DND-41 (cell line): ENCODE results near the gene MED8.
"Not testable (repeated sequence)": the region's sequence is repeated elsewhere in the genome, so short reads cannot be mapped to it uniquely, and the experiment has no call there.

ENCODE experiments used
- ATAC-seq: fragments of 200-7000 bp; cut with Tn5 transposase; 3 replicates; pipeline ENCODE4 v1.9.1; 2021; ENCODE audit warnings: low read depth; ENCODE audit not compliant: insufficient read depth
- DNase-seq: peaks from one replicate; pipeline ENCODE4 v3.0.0-alpha.2; 2020
- H2AFZ ChIP-seq: 2 replicates; pipeline ENCODE4 v1.6.0; 2012; ENCODE audit warnings: low read depth, low read length
- H3K27ac ChIP-seq: 2 replicates; pipeline ENCODE4 v1.5.1; 2012; ENCODE audit warnings: low read length, inconsistent platforms
- H3K27me3 ChIP-seq: fragments of 200-600 bp; sonication (generic); 2 replicates; pipeline ENCODE4 v1.6.0; 2012; ENCODE audit warnings: low read length, mild to moderate bottlenecking, inconsistent platforms; ENCODE audit not compliant: insufficient read depth, poor library complexity
- H3K36me3 ChIP-seq: 2 replicates; pipeline ENCODE4 v1.5.1; 2012; ENCODE audit warnings: low read length, inconsistent platforms; ENCODE audit not compliant: insufficient read depth
- H3K4me1 ChIP-seq: 2 replicates; pipeline ENCODE4 v1.5.1; 2012; ENCODE audit warnings: mild to moderate bottlenecking, low read length; ENCODE audit not compliant: insufficient read depth
- H3K4me2 ChIP-seq: 2 replicates; pipeline ENCODE4 v1.6.0; 2012; ENCODE audit warnings: mild to moderate bottlenecking, moderate library complexity, low read length, inconsistent platforms; ENCODE audit not compliant: insufficient read depth
- H3K4me3 ChIP-seq, 2 experiments: fragments of 200-600 bp in 1 of 2; shearing (Covaris generic) in 1 of 2; 2 replicates each; pipeline ENCODE4 v1.5.1; 2012 to 2016; ENCODE audit warnings: inconsistent platforms in 2 of 2, low read length in 2 of 2, mild to moderate bottlenecking in 2 of 2, low read depth in 1 of 2, moderate library complexity in 1 of 2
- H3K79me2 ChIP-seq: 2 replicates; pipeline ENCODE4 v1.6.0; 2012; ENCODE audit warnings: low read length, inconsistent platforms; ENCODE audit not compliant: insufficient read depth
- H3K9ac ChIP-seq: 2 replicates; pipeline ENCODE4 v1.6.0; 2012; ENCODE audit warnings: low read depth, mild to moderate bottlenecking, inconsistent platforms, low read length, moderate library complexity
- H3K9me3 ChIP-seq: 2 replicates; pipeline ENCODE4 v1.5.1; 2012; ENCODE audit warnings: low read length, moderate library complexity, mild to moderate bottlenecking, inconsistent platforms; ENCODE audit not compliant: insufficient read depth, severe bottlenecking
- H4K20me1 ChIP-seq: 2 replicates; pipeline ENCODE4 v1.6.0; 2012; ENCODE audit warnings: low read length; ENCODE audit not compliant: insufficient read depth
- EZH2 ChIP-seq: IDR thresholded peaks from 3 replicates; pipeline ENCODE4 v1.6.1; 2012; ENCODE audit warnings: borderline replicate concordance, low read depth, mild to moderate bottlenecking, moderate library complexity, low read length, inconsistent platforms; ENCODE audit not compliant: severe bottlenecking
- TF ChIP-seq, protein P1 (sequence below): IDR thresholded peaks from 2 replicates; pipeline ENCODE4 v1.5.1; 2012; ENCODE audit warnings: borderline replicate concordance, low read length, moderate library complexity, mild to moderate bottlenecking; ENCODE audit not compliant: poor library complexity, severe bottlenecking; ENCODE audit errors: extremely low read depth

Gene MED8

DNA sequence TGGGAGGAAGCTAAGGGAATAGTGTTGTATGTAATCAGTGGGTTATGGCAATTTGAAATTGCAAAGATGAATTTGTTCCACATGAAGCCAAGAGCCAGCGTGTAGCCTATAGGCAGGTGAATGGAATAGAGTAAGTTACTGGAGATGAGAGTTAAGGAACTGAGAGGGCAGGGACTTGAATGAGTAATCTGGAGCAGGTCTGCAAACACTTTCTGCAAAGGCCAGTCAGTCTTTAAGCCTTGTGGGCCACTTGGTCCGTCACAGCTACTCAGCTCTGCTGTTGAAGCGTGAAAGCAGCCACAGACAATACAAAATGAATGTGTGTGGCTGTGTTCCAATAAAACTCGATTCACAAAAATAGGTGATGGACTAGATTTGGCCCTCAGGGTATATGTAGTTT, 29.3 kb upstream of the MED8 start:
- Histone ChIP-seq H3K36me3 (peaks cover 91% of the 10 kb centered on the region), H3K9me3 (no peaks in the 10 kb centered on the region), H3K4me2 (no peak overlapping the region), H3K27me3 (no peaks in the 10 kb centered on the region), H3K9ac (no peak overlapping the region), H3K27ac (no peak overlapping the region), H4K20me1 (peaks cover 11% of the 10 kb centered on the region; the same call in 1 of the 2 replicates), H3K79me2 (no peaks in the 10 kb centered on the region), H2AFZ (no peak overlapping the region), H3K4me1 (no peaks in the 10 kb centered on the region), H3K4me3 (no peak overlapping the region)
- TF ChIP-seq, protein P1, sequence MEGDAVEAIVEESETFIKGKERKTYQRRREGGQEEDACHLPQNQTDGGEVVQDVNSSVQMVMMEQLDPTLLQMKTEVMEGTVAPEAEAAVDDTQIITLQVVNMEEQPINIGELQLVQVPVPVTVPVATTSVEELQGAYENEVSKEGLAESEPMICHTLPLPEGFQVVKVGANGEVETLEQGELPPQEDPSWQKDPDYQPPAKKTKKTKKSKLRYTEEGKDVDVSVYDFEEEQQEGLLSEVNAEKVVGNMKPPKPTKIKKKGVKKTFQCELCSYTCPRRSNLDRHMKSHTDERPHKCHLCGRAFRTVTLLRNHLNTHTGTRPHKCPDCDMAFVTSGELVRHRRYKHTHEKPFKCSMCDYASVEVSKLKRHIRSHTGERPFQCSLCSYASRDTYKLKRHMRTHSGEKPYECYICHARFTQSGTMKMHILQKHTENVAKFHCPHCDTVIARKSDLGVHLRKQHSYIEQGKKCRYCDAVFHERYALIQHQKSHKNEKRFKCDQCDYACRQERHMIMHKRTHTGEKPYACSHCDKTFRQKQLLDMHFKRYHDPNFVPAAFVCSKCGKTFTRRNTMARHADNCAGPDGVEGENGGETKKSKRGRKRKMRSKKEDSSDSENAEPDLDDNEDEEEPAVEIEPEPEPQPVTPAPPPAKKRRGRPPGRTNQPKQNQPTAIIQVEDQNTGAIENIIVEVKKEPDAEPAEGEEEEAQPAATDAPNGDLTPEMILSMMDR, result no peak
- no peak for TF ChIP-seq EZH2
- DNase-seq (no peak), ATAC-seq (no peak)

DNA sequence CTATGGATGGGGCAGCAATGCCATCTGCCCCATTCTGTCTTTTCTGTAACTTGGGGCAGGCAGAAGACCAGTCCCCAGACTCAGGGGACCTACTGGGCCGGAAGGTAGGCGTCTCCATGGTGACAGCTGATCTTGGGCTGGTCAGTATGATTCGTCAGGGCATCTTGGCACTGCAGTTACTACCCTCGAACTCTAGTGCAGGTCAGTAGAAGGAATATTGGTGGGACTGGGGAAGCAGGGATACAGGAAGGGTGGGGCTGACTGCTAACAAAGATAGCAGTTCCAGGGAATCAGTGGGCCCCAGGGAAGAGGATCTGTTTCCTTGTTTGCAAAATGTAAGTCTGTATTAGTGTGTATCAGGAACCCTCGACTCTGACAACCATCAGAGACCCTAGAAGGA, 26.3 kb upstream of the MED8 start:
- Histone ChIP-seq H4K20me1 (no peaks in the 10 kb centered on the region), H2AFZ (no peak overlapping the region), H3K4me1 (no peaks in the 10 kb centered on the region), H3K36me3 (peaks cover 69% of the 10 kb centered on the region), H3K9me3 (no peaks in the 10 kb centered on the region), H3K9ac (no peak overlapping the region), H3K27me3 (no peaks in the 10 kb centered on the region), H3K4me3 (no peak overlapping the region), H3K79me2 (no peaks in the 10 kb centered on the region), H3K4me2 (no peak overlapping the region), H3K27ac (no peak overlapping the region)
- no peak for TF ChIP-seq EZH2
- TF ChIP-seq, protein P1, result no peak
- no peak for DNase-seq
- ATAC-seq, result no peak

DNA sequence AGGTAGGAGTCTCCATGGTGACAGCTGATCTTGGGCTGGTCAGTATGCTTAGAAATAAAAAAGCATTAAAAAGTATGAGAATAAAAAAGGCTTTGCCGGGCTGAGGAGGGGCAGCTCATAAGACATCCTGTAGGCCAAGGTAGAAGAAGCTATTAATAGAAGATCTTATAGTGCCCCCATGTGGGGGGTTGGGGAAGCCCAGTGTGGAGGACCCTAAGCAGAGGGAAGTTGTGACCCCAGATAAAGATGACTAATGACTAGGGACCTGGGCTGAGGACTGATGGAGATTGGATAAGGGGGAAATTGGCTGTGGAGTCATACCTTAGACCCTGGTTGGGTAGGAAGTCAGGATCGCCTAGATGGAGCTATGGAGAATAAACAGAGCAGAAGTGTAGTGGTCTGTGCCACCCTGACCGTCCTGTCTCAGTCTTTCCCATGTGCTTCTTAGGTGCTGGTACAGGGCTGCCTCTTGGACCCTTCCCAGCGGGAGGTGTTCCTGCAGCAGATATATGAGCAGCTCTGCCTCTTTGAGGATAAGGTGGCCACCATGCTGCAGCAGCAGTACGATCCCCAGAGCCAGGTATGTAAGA, 25.1 kb upstream of the MED8 start:
- Histone ChIP-seq H2AFZ (no peak overlapping the region), H3K9me3 (no peaks in the 10 kb centered on the region), H3K4me2 (no peak overlapping the region), H3K4me3 (no peak overlapping the region), H3K79me2 (no peaks in the 10 kb centered on the region), H3K4me1 (no peaks in the 10 kb centered on the region), H4K20me1 (no peaks in the 10 kb centered on the region), H3K36me3 (peaks cover 62% of the 10 kb centered on the region), H3K9ac (no peak overlapping the region), H3K27me3 (no peaks in the 10 kb centered on the region), H3K27ac (no peak overlapping the region)
- TF ChIP-seq, protein P1, result peak; percentile 83
- TF ChIP-seq EZH2, result no peak
- ATAC-seq (peak; percentile 97), DNase-seq (peak; percentile 70)

DNA sequence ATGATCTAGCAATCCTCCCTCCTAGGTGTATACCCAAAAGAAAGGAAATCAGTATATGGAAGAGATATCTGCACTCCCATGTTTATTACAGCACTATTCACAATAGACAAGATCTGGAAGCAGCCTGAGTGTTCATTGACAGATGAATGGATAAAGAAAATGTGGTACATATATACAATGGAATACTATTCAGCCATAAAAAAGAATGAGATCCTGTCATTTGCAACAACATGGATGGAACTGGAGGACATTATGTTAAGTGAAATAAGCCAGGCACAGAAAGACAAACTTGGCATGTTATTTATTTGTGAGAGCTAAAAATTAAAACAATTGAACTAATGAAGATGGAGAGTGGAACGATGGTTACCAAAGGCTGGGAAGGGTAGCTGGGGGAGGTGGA, 23.8 kb upstream of the MED8 start:
- not testable (repeated sequence) for H2AFZ ChIP-seq, H3K79me2 ChIP-seq, DNase-seq, H3K9ac ChIP-seq, H3K4me1 ChIP-seq, ATAC-seq, H3K27ac ChIP-seq, H3K4me2 ChIP-seq, H4K20me1 ChIP-seq, H3K4me3 ChIP-seq, H3K27me3 ChIP-seq, H3K9me3 ChIP-seq
- peaks cover 62% of the 10 kb centered on the region for H3K36me3 ChIP-seq
